Peyer's patch (tissue), 4 donors: Measurements from ENCODE around the gene HIBCH. TPM values are rescaled to one million over a fixed set of nuclear protein-coding genes. Genes with fewer than 3 reads are reported as not detected.
A peak's percentile ranks its signal among the peaks of the same experiment; 100 is the strongest.
"Not testable (repeated sequence)": the region's sequence is repeated elsewhere in the genome, so short reads cannot be mapped to it uniquely, and the experiment has no call there.

Source experiments
- DNase-seq, 3 donors: peaks; one replicate each; pipeline ENCODE4 v3.0.0-alpha.2; 2017 to 2019
- H3K27ac ChIP-seq, 4 donors: fragments of 200-600 bp; sonication (generic); one replicate each; pipeline ENCODE4 v1.5.1; 2016 to 2019
- H3K27me3 ChIP-seq, 2 donors: fragments of 200-600 bp; sonication (generic); one replicate each; pipeline ENCODE4 v1.5.1; 2019
- H3K36me3 ChIP-seq, 3 donors: fragments of 200-600 bp; sonication (generic); one replicate each; pipeline ENCODE4 v1.5.1; 2016 to 2019
- H3K4me1 ChIP-seq, 4 donors: fragments of 200-600 bp; sonication (generic); one replicate each; pipeline ENCODE4 v1.5.1; 2016 to 2019
- H3K4me3 ChIP-seq, 4 donors: fragments of 200-600 bp; sonication (generic); 1 replicate in 3 of 4; 2 replicates in 1 of 4; pipeline ENCODE4 v1.5.1; 2016 to 2019; ENCODE audit warnings: mild to moderate bottlenecking in 1 of 4
- H3K9me3 ChIP-seq, 4 donors: fragments of 200-600 bp; sonication (generic); one replicate each; pipeline ENCODE4 v1.5.1; 2016 to 2019; ENCODE audit warnings: mild to moderate bottlenecking in 1 of 4
- CTCF ChIP-seq, 6 experiments: fragments of 450-650 bp in 4 of 6; fragments of 200-600 bp in 2 of 6; sonication (generic) in 1 of 6; IDR thresholded peaks; one replicate each; pipeline ENCODE4 v1.5.1; 2017 to 2019; ENCODE audit warnings: antibody characterized with exemption in 6 of 6, mild to moderate bottlenecking in 3 of 6, moderate library complexity in 1 of 6
- POLR2A ChIP-seq, 2 donors: fragments of 450-650 bp; IDR thresholded peaks; one replicate each; pipeline ENCODE4 v1.5.1; 2017; ENCODE audit warnings: antibody characterized with exemption in 2 of 2, mild to moderate bottlenecking in 2 of 2, moderate library complexity in 2 of 2
- total RNA-seq, 4 donors: library from RNA; depleted of rRNA; stranded (reverse); fragments of >200 nt; gene quantifications; one replicate each; pipeline ENCODE4 v1.1.0, GENCODE V29; 2016

Gene HIBCH
- total RNA-seq, 4 donors from 2014 or later: 20.0 to 38.8 (median 27.4) TPM

- no peaks in the 10 kb centered on the region for H3K27me3 ChIP-seq
- no peaks in the 10 kb centered on the region for H3K9me3 ChIP-seq
- peaks cover 0 to 5% (median 0%) of the 10 kb centered on the region in 3 donors for H3K36me3 ChIP-seq
- TF ChIP-seq POLR2A (IDR thresholded peaks at IDR 0.05): no peak
- peak in 4 of 6 experiments; percentile 25 to 66 (median 58) for TF ChIP-seq CTCF (IDR thresholded peaks at IDR 0.05)
- no peak overlapping the region for H3K4me3 ChIP-seq
- no peak for DNase-seq
- H3K4me1 ChIP-seq: no peaks in the 10 kb centered on the region
- H3K27ac ChIP-seq: no peak overlapping the region
Measured at GRCh38 chr2:190277234-190278112, 42.2 kb downstream of the HIBCH start.

GRCh38 chr2:190272457-190272842 is 47.2 kb downstream of the HIBCH start:
- Histone ChIP-seq H3K9me3 (no peaks in the 10 kb centered on the region), H3K4me1 (no peaks in the 10 kb centered on the region), H3K27ac (no peak overlapping the region), H3K4me3 (no peak overlapping the region), H3K27me3 (no peaks in the 10 kb centered on the region), H3K36me3 (peaks cover 0 to 5% (median 0%) of the 10 kb centered on the region in 3 donors)
- no peak for DNase-seq
- no peak for TF ChIP-seq CTCF (IDR thresholded peaks at IDR 0.05)
- no peak for TF ChIP-seq POLR2A (IDR thresholded peaks at IDR 0.05)

GRCh38 chr2:190271783-190272456 is 47.7 kb downstream of the HIBCH start:
- no peaks in the 10 kb centered on the region for H3K27me3 ChIP-seq
- TF ChIP-seq POLR2A (IDR thresholded peaks at IDR 0.05) (no peak), CTCF (IDR thresholded peaks at IDR 0.05) (no peak)
- no peaks in the 10 kb centered on the region for H3K4me1 ChIP-seq

GRCh38 chr2:190270298-190270697 is 49.3 kb downstream of the HIBCH start:
- H3K4me1 ChIP-seq: no peaks in the 10 kb centered on the region
- DNase-seq: no peak
- H3K36me3 ChIP-seq: peaks cover 0 to 5% (median 0%) of the 10 kb centered on the region in 3 donors
- H3K27me3 ChIP-seq: no peaks in the 10 kb centered on the region
- no peak overlapping the region for H3K27ac ChIP-seq
- no peak overlapping the region for H3K4me3 ChIP-seq
- H3K9me3 ChIP-seq: no peaks in the 10 kb centered on the region
- no peak for TF ChIP-seq CTCF (IDR thresholded peaks at IDR 0.05)
- no peak for TF ChIP-seq POLR2A (IDR thresholded peaks at IDR 0.05)

More at GRCh38 chr2:190271783-190272456, 47.7 kb downstream of the HIBCH start:
- no peak for DNase-seq
- Histone ChIP-seq H3K36me3 (peaks cover 0 to 5% (median 0%) of the 10 kb centered on the region in 3 donors), H3K4me3 (no peak overlapping the region), H3K9me3 (no peaks in the 10 kb centered on the region), H3K27ac (no peak overlapping the region)

GRCh38 chr2:190269699-190270098 is 49.9 kb downstream of the HIBCH start:
- not testable (repeated sequence) for H3K4me1 ChIP-seq, H3K27ac ChIP-seq, DNase-seq

GRCh38 chr2:190267302-190267701 is 52.3 kb downstream of the HIBCH start:
- no peak for DNase-seq
- H3K27me3 ChIP-seq: no peaks in the 10 kb centered on the region
- H3K4me3 ChIP-seq: no peak overlapping the region
- H3K27ac ChIP-seq: no peak overlapping the region
- no peaks in the 10 kb centered on the region for H3K36me3 ChIP-seq
- TF ChIP-seq CTCF (IDR thresholded peaks at IDR 0.05) (no peak), POLR2A (IDR thresholded peaks at IDR 0.05) (no peak)
- no peaks in the 10 kb centered on the region for H3K9me3 ChIP-seq
- H3K4me1 ChIP-seq: no peaks in the 10 kb centered on the region

More at GRCh38 chr2:190269699-190270098, 49.9 kb downstream of the HIBCH start:
- not testable (repeated sequence) for H3K9me3 ChIP-seq, H3K36me3 ChIP-seq, H3K4me3 ChIP-seq, H3K27me3 ChIP-seq
